NB4 (cell line): ENCODE results near the gene CIAPIN1.

Experiments
- DNase-seq: peaks from one replicate; pipeline ENCODE4 v3.0.0; 2010; ENCODE audit warnings: low read depth
- H3K4me3 ChIP-seq: one replicate; pipeline ENCODE4 v1.5.1; 2011; ENCODE audit warnings: mild to moderate bottlenecking, low read depth, low read length, moderate library complexity
- MAX ChIP-seq: IDR thresholded peaks from 2 replicates; pipeline ENCODE4 v1.6.1; 2011; ENCODE audit warnings: low read depth, low read length
- MYC ChIP-seq: IDR thresholded peaks from 2 replicates; pipeline ENCODE4 v1.6.1; 2011; ENCODE audit warnings: low read depth, low read length
- POLR2A ChIP-seq: IDR thresholded peaks from 2 replicates; pipeline ENCODE4 v1.6.1; 2011; ENCODE audit warnings: mild to moderate bottlenecking; ENCODE audit not compliant: insufficient read length; ENCODE audit errors: extremely low read depth
- TF ChIP-seq, protein P1 (sequence below): IDR thresholded peaks from one replicate; pipeline ENCODE4 v1.5.1; 2012; ENCODE audit warnings: low read depth, low read length

Gene CIAPIN1

DNA sequence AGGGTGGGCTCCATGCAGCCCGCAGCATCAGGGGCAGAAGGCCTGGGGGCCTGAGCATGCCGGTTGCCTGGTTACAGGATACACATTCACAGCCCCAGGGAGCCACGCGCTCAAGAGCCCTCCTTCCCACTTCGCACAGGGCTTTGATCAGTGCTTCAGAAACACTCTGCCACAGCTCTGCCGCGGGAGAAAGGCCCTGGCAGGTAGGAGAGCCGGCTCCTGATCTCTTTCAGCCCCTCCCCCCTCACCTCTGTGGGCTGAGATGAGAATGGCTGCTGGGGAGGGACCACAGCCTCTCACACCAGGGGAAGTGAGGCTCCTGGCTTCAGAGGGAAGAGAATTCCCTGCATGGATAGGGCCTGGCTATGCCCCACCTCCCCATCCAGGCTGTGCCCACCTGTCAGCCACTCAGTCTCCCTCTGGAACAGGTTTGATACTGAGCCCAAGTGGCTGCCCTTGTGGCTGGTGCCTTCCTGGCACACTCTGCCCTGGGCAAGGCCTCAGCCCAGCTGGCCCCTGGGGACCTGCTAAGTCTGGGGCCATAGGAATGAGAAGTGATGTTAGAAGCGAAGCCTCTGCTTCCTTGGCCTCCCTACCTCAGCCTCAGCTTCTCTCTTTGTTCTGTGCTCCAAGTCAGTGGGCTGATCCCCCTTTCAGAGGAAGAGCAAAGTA lies 30.5 kb upstream of the CIAPIN1 start:
- H3K4me3 ChIP-seq: no peak overlapping the region
- DNase-seq: no peak

GRCh38 chr16:57476546-57477410 lies 29.6 kb upstream of the CIAPIN1 start:
- DNase-seq: peak; percentile 29
- H3K4me3 ChIP-seq: no peak overlapping the region
- TF ChIP-seq POLR2A (no peak), MAX (no peak), MYC (no peak)
- TF ChIP-seq, protein P1, sequence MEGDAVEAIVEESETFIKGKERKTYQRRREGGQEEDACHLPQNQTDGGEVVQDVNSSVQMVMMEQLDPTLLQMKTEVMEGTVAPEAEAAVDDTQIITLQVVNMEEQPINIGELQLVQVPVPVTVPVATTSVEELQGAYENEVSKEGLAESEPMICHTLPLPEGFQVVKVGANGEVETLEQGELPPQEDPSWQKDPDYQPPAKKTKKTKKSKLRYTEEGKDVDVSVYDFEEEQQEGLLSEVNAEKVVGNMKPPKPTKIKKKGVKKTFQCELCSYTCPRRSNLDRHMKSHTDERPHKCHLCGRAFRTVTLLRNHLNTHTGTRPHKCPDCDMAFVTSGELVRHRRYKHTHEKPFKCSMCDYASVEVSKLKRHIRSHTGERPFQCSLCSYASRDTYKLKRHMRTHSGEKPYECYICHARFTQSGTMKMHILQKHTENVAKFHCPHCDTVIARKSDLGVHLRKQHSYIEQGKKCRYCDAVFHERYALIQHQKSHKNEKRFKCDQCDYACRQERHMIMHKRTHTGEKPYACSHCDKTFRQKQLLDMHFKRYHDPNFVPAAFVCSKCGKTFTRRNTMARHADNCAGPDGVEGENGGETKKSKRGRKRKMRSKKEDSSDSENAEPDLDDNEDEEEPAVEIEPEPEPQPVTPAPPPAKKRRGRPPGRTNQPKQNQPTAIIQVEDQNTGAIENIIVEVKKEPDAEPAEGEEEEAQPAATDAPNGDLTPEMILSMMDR: no peak

More for the DNA sequence above, 30.5 kb upstream of the CIAPIN1 start:
- TF ChIP-seq MAX (no peak), POLR2A (no peak), MYC (no peak)
- TF ChIP-seq, protein P1: no peak

- peak; percentile 90 for DNase-seq
- TF ChIP-seq, protein P1: peak; percentile 51
- TF ChIP-seq MAX (peak; percentile 63), POLR2A (no peak), MYC (0 out of 2 replicates have a peak, but pooled peaks have one; percentile 22)
- no peak overlapping the region for H3K4me3 ChIP-seq
Observed at GRCh38 chr16:57475711-57476339, 28.6 kb upstream of the CIAPIN1 start.

- TF ChIP-seq, protein P1: no peak
- TF ChIP-seq MAX (no peak), MYC (no peak), POLR2A (no peak)
- no peak overlapping the region for H3K4me3 ChIP-seq
- no peak for DNase-seq
Observed at GRCh38 chr16:57474671-57475661, 27.8 kb upstream of the CIAPIN1 start.

DNA sequence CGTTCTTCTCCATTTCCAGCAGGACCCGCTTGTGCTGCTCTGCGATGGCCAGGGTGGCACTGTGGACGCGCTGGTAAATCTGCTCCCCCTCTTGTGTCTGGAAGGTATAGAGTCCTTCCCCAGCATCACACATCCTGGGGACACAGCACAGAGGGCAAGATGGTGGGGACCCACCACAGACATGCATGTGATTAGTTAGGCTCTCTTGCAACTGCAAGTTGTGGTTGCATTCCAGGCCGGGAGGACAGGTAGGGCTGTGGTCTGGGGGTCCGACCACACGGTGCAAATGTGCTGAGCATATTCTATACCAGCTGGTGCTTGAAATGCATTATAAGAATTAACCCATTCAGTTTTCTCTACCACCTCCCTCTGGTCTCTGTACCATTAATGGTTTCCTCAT lies 26.7 kb upstream of the CIAPIN1 start:
- no peak overlapping the region for H3K4me3 ChIP-seq
- DNase-seq: no peak
- no peak for TF ChIP-seq MAX
- TF ChIP-seq MYC: no peak
- no peak for TF ChIP-seq POLR2A
- TF ChIP-seq, protein P1: no peak
